K562 (cell line): ENCODE data around the gene OSBPL3. TPM values are rescaled to one million over a fixed set of nuclear protein-coding genes. Genes with fewer than 3 reads are reported as not detected.
A peak's percentile ranks its signal among the peaks of the same experiment; 100 is the strongest.

Experiments used
- ATAC-seq: fragments of 200-7000 bp; cut with Tn5 transposase; 3 replicates; pipeline ENCODE4 v1.9.1; 2020; ENCODE audit warnings: moderate library complexity
- BruUV-seq: library from RNA; stranded (reverse); fragments of 400-500 nt; replicated peaks from 2 replicates; lab custom pipeline; 2021; lab: Mats Ljungman, UMichigan
- CTCF ChIA-PET: fragments of 300-600 bp; formaldehyde crosslinking; extraction: SDS; loops from one replicate; lab custom pipeline; 2021; ENCODE audit warnings: low intra/inter-chr PET ratio; lab: Yijun Ruan, JAX
- POLR2A ChIA-PET: fragments of 300-600, 350-650 bp; sonication (Branson Sonifier 250); formaldehyde crosslinking; extraction: SDS; loops from one replicate; lab custom pipeline; 2021; ENCODE audit warnings: antibody characterized with exemption, inconsistent platforms; lab: Yijun Ruan, JAX
- DNase-seq, 4 experiments: peaks; one replicate each; pipeline versions ENCODE4 v3.0.0 to v3.0.0-alpha.2; 2011 to 2018; ENCODE audit warnings: low spot score in 3 of 4, mixed read lengths in 3 of 4; ENCODE audit errors: extremely low read depth in 1 of 4
- FAIRE-seq: peaks from 2 replicates; lab custom pipeline; 2011; peaks lifted over from hg19 to GRCh38; lab: Jason Lieb, UNC
- H2AFZ ChIP-seq: 2 replicates; pipeline ENCODE4 v1.6.0; 2011; ENCODE audit warnings: low read depth, low read length, control low read depth, inconsistent platforms
- H3K27ac ChIP-seq: fragments of 200-600 bp; 3 replicates; pipeline ENCODE4 v1.8.0; 2011; ENCODE audit warnings: low read depth, mild to moderate bottlenecking, control low read depth, inconsistent platforms, low read length, moderate library complexity, mixed read lengths; ENCODE audit errors: extremely low read depth
- H3K27me3 ChIP-seq, 2 experiments: fragments of 300-600 bp in 1 of 2; 2 replicates in 1 of 2; 3 replicates in 1 of 2; pipeline versions ENCODE4 v1.6.0 to v1.8.0; 2011; ENCODE audit warnings: inconsistent platforms in 2 of 2, low read length in 2 of 2, mild to moderate bottlenecking in 1 of 2, mixed read lengths in 1 of 2, moderate library complexity in 1 of 2; ENCODE audit not compliant: control insufficient read depth in 2 of 2, insufficient read depth in 2 of 2
- H3K36me3 ChIP-seq: fragments of 300-600 bp; 3 replicates; pipeline ENCODE4 v1.8.0; 2011; ENCODE audit warnings: mild to moderate bottlenecking, low read length, inconsistent platforms; ENCODE audit not compliant: control insufficient read depth, insufficient read depth
- H3K4me1 ChIP-seq, 2 experiments: fragments of 200-600 bp in 1 of 2; replicated peaks in 1 of 2; 2 replicates in 1 of 2; 3 replicates in 1 of 2; pipeline versions ENCODE4 v1.5.1 to v1.8.0; 2011; ENCODE audit warnings: inconsistent platforms in 2 of 2, low read length in 2 of 2, mild to moderate bottlenecking in 1 of 2, mixed read lengths in 1 of 2, moderate library complexity in 1 of 2; ENCODE audit not compliant: control insufficient read depth in 2 of 2, insufficient read depth in 2 of 2
- H3K4me2 ChIP-seq: 2 replicates; pipeline ENCODE4 v1.6.1; 2011; ENCODE audit warnings: low read length, control low read depth, inconsistent platforms, mixed read lengths; ENCODE audit not compliant: insufficient read depth
- H3K4me3 ChIP-seq: fragments of 200-600 bp; sonication (generic), shearing (Covaris generic); 2 replicates; pipeline ENCODE4 v1.5.1; 2016; ENCODE audit warnings: control low read depth, inconsistent platforms
- H3K79me2 ChIP-seq: fragments of 200-600 bp; 3 replicates; pipeline ENCODE4 v1.8.0; 2011; ENCODE audit warnings: low read length, inconsistent platforms; ENCODE audit not compliant: control insufficient read depth, insufficient read depth
- H3K9ac ChIP-seq, 2 experiments: 2 replicates each; pipeline versions ENCODE4 v1.6.0 to v1.6.1; 2011; ENCODE audit warnings: low read depth in 2 of 2, low read length in 2 of 2, control low read depth in 1 of 2, inconsistent platforms in 1 of 2, mild to moderate bottlenecking in 1 of 2, mixed read lengths in 1 of 2; ENCODE audit not compliant: insufficient read depth in 1 of 2
- H3K9me1 ChIP-seq: one replicate; pipeline ENCODE4 v1.6.0; 2011; ENCODE audit warnings: inconsistent platforms, mild to moderate bottlenecking, low read length, moderate library complexity; ENCODE audit not compliant: control insufficient read depth, insufficient read depth
- H3K9me3 ChIP-seq: replicated peaks from 2 replicates; pipeline ENCODE4 v1.5.1; 2011; ENCODE audit warnings: low read depth, low read length, inconsistent platforms; ENCODE audit not compliant: control insufficient read depth, insufficient read depth
- H4K20me1 ChIP-seq: replicated peaks from 2 replicates; pipeline ENCODE4 v1.6.1; 2011; ENCODE audit warnings: low read length, inconsistent platforms, mixed read lengths; ENCODE audit not compliant: control insufficient read depth, insufficient read depth
- CBX3 ChIP-seq, 2 experiments: IDR thresholded peaks; 1 replicate in 1 of 2; 2 replicates in 1 of 2; pipeline ENCODE4 v1.6.1; 2012; ENCODE audit warnings: inconsistent platforms in 2 of 2, low read length in 2 of 2, borderline replicate concordance in 1 of 2, control low read depth in 1 of 2
- CBX5 ChIP-seq: IDR thresholded peaks from 2 replicates; pipeline ENCODE4 v1.6.1; 2014; ENCODE audit warnings: low read depth, borderline replicate concordance
- CCNT2 ChIP-seq: IDR thresholded peaks from 2 replicates; pipeline ENCODE4 v1.6.1; 2011; ENCODE audit warnings: borderline replicate concordance, low read depth, mild to moderate bottlenecking, moderate library complexity, mixed read lengths, low read length; ENCODE audit not compliant: insufficient read length; ENCODE audit errors: extremely low read depth
- CLOCK ChIP-seq: fragments of 250-450 bp; sonication (Bioruptor Pico); IDR thresholded peaks from 2 replicates; pipeline ENCODE4 v1.4.0; 2020; ENCODE audit warnings: mild to moderate bottlenecking, moderate library complexity, borderline replicate concordance
- PRMT5 ChIP-seq: sonication (generic); formaldehyde crosslinking; IDR thresholded peaks from 2 replicates; pipeline ENCODE4 v1.5.0; 2020; ENCODE audit warnings: missing genetic modification reagents
- RNF2 ChIP-seq: sonication (generic); IDR thresholded peaks from 2 replicates; pipeline ENCODE4 v1.6.1; 2016
- SOX6 ChIP-seq: fragments of 450-650 bp; IDR thresholded peaks from 2 replicates; pipeline ENCODE4 v1.6.1; 2014; ENCODE audit warnings: mild to moderate bottlenecking
- ZFP91 ChIP-seq: sonication (generic); formaldehyde crosslinking; IDR thresholded peaks from 2 replicates; pipeline ENCODE4 v1.8.0; 2022; ENCODE audit warnings: mild to moderate bottlenecking, missing genetic modification reagents
- ZNF133 ChIP-seq: fragments of 250-450 bp; sonication (Bioruptor Pico); IDR thresholded peaks from 2 replicates; pipeline ENCODE4 v1.4.0; 2020; ENCODE audit warnings: mild to moderate bottlenecking
- ZNF23 ChIP-seq: fragments of 250-450 bp; sonication (Bioruptor Pico); IDR thresholded peaks from 2 replicates; pipeline ENCODE4 v1.4.0; 2020; ENCODE audit warnings: mild to moderate bottlenecking
- ZNF436 ChIP-seq: fragments of 250-450, 450-650 bp; sonication (Bioruptor Pico); formaldehyde crosslinking; IDR thresholded peaks from 2 replicates; pipeline ENCODE4 v1.7.0; 2020; ENCODE audit warnings: mild to moderate bottlenecking
- ZNF75A ChIP-seq: fragments of 450-650 bp; formaldehyde crosslinking; IDR thresholded peaks from 2 replicates; pipeline ENCODE4 v1.4.0; 2020; ENCODE audit warnings: mild to moderate bottlenecking
- WGBS: fragments of 100-300 bp; shearing (Covaris generic); methylation state at CpG from one replicate; pipeline ENCODE4 v1.1.6; 2016; ENCODE audit warnings: low coverage, mixed read lengths; ENCODE audit not compliant: insufficient coverage; ENCODE audit errors: missing lambda C conversion rate; 5-methylcytosine and 5-hydroxymethylcytosine counted together
- in situ Hi-C: fragments of 300-500 bp; cut with MboI; formaldehyde crosslinking; loops from 4 replicates; pipeline ENCODE4 v1.15.0; 2018; ENCODE audit warnings: inconsistent platforms, mixed read lengths
- intact Hi-C: fragments of 100-400 bp; cut with micrococcal nuclease; formaldehyde crosslinking; loops from 2 replicates; pipeline ENCODE4 v1.14.2; 2022
- polyA plus RNA-seq, 8 experiments: library from polyadenylated mRNA; depleted of rRNA in 4 of 8; stranded (reverse) in 5 of 8; unstranded in 3 of 8; fragments of >200 nt; fragmentation: Nextera tagmentation in 2 of 8; fragmentation: Illumina TruSeq in 1 of 8; extraction: Ambion mirVana in 2 of 8; extraction: Trizol in 1 of 8; gene quantifications; 2 replicates each; pipeline versions ENCODE4 v1.2.1 to v1.2.3, GENCODE V29; 2011 to 2014; ENCODE audit warnings: inconsistent platforms in 1 of 8, missing spikeins in 1 of 8
- total RNA-seq, 7 experiments: library from RNA; depleted of rRNA in 6 of 7; stranded (reverse); fragments of >200 nt in 6 of 7; fragmentation: Illumina TruSeq in 2 of 7; extraction: Trizol in 2 of 7; gene quantifications; 2 replicates each; pipeline versions ENCODE4 v1.2.1 to v1.2.3, GENCODE V29; 2011 to 2021; ENCODE audit warnings: low replicate concordance in 1 of 7
- TF ChIP-seq, protein P1 (sequence below): sonication (generic); formaldehyde crosslinking; IDR thresholded peaks from 2 replicates; pipeline ENCODE4 v1.8.0; 2023; ENCODE audit warnings: mild to moderate bottlenecking, missing genetic modification reagents

OSBPL3 gene
- total and polyA plus RNA-seq, 9 of the 15 experiments (the other 6 are each of a cell fraction or from before 2014, with no cell fraction given) = 4.8 to 37.2 (median 26.5) TPM

- TF ChIP-seq CBX5 (no peak), ZNF133 (CRISPR knock-in tag) (no peak), ZNF75A (CRISPR knock-in tag) (no peak), SOX6 (no peak), ZNF23 (CRISPR knock-in tag) (no peak), CBX3 (IDR thresholded peaks at IDR 0.05; ENCODE audit: borderline replicate concordance in 1 of 2, low read length in 2 of 2) (0 out of 3 replicates have a peak, but pooled peaks of 1 of the 2 experiments have one; percentile 2), RNF2 (no peak), CCNT2 (no peak)
- TF ChIP-seq, protein P1, sequence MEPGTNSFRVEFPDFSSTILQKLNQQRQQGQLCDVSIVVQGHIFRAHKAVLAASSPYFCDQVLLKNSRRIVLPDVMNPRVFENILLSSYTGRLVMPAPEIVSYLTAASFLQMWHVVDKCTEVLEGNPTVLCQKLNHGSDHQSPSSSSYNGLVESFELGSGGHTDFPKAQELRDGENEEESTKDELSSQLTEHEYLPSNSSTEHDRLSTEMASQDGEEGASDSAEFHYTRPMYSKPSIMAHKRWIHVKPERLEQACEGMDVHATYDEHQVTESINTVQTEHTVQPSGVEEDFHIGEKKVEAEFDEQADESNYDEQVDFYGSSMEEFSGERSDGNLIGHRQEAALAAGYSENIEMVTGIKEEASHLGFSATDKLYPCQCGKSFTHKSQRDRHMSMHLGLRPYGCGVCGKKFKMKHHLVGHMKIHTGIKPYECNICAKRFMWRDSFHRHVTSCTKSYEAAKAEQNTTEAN (CRISPR knock-in tag) = no peak
Measured at GRCh38 chr7:24821754-24822054, 158.3 kb downstream of the OSBPL3 start (continued).

GRCh38 chr7:24821045-24821753, 158.8 kb downstream of the OSBPL3 start:
- ATAC-seq (peak; percentile 97), FAIRE-seq (peak; percentile 98), DNase-seq (peak; percentile 73 to 90 (median 80))
- no peaks in the 10 kb centered on the region for H4K20me1 ChIP-seq
- peaks cover 71% of the 10 kb centered on the region for H3K36me3 ChIP-seq
- H2AFZ ChIP-seq = peak overlapping the region; percentile 32
- in situ Hi-C loops (no loop called here), intact Hi-C loops (loop anchor here (2.0 kb wide), 3 partner anchors 44 to 88 kb away; no protein-coding TSS in a partner anchor)
- POLR2A ChIA-PET = interaction anchor here (0.6 to 1.2 kb wide), 6 partner anchors 10 to 304 kb away, joined by 3 to 5 read pairs (median 3); no protein-coding TSS in a partner anchor
- H3K9me3 ChIP-seq = no peaks in the 10 kb centered on the region
- CTCF ChIA-PET = interaction anchor here (0.7 to 3.0 kb wide), 6 partner anchors 83 to 277 kb away, joined by 3 to 24 read pairs (median 6); partner anchors contain the start of gene OSBPL3
- H3K4me3 ChIP-seq = no peak overlapping the region
- peak overlapping the region; percentile 55 for H3K4me2 ChIP-seq
- H3K27ac ChIP-seq = peak overlapping the region; percentile 80
- no peaks in the 10 kb centered on the region for H3K79me2 ChIP-seq
- WGBS = 2% methylated on average over 9 of the region's 9 CpGs
- H3K9me1 ChIP-seq = no peaks in the 10 kb centered on the region
- peaks cover 15 to 33% of the 10 kb centered on the region in 2 experiments; a peak in 4 of 5 replicates for H3K4me1 ChIP-seq
- no TSS peak for BruUV-seq
- H3K9ac ChIP-seq = peak overlapping the region; percentile 17 to 35; a peak in 3 of 4 replicates
- no peaks in the 10 kb centered on the region for H3K27me3 ChIP-seq
- no peak for TF ChIP-seq ZNF436 (CRISPR knock-in tag)
- no peak for TF ChIP-seq CLOCK
- TF ChIP-seq ZFP91 = no peak
- TF ChIP-seq PRMT5 (CRISPR knock-in tag) = no peak
